GM12872 (cell line): Measurements from ENCODE around the gene SEPTIN5.

ENCODE experiments used
- CTCF ChIP-seq: IDR thresholded peaks from 3 replicates; pipeline ENCODE4 v1.5.1; 2011; ENCODE audit warnings: low read depth, mild to moderate bottlenecking, low read length, moderate library complexity; ENCODE audit not compliant: insufficient read depth

The SEPTIN5 gene

GRCh38 chr22:19767427-19768341 is 53.4 kb downstream of the SEPTIN5 start:
- TF ChIP-seq CTCF: no peak

GRCh38 chr22:19769393-19769715 is 55.1 kb downstream of the SEPTIN5 start:
- no peak for TF ChIP-seq CTCF

- no peak for TF ChIP-seq CTCF
Measured at GRCh38 chr22:19770349-19771220, 56.3 kb downstream of the SEPTIN5 start.

GRCh38 chr22:19772422-19772672 is 58.0 kb downstream of the SEPTIN5 start:
- TF ChIP-seq CTCF: no peak
